Renal pelvis (tissue), 4 donors: ENCODE data around the gene C5. TPM values are rescaled to one million over a fixed set of nuclear protein-coding genes. Genes with fewer than 3 reads are reported as not detected.
A peak's percentile ranks its signal among the peaks of the same experiment; 100 is the strongest.

Experiments used
- DNase-seq: peaks from one replicate; pipeline ENCODE4 v3.0.0-alpha.2; 2013
- polyA plus RNA-seq, 3 donors: library from polyadenylated mRNA; unstranded; fragments of 120-200 nt; gene quantifications; one replicate each; pipeline ENCODE4 v1.2.1, GENCODE V29; 2013; ENCODE audit not compliant: insufficient read length in 3 of 3

The C5 gene
- polyA plus RNA-seq, 3 donors: 11.7 to 17.3 (median 16.1) TPM

DNA sequence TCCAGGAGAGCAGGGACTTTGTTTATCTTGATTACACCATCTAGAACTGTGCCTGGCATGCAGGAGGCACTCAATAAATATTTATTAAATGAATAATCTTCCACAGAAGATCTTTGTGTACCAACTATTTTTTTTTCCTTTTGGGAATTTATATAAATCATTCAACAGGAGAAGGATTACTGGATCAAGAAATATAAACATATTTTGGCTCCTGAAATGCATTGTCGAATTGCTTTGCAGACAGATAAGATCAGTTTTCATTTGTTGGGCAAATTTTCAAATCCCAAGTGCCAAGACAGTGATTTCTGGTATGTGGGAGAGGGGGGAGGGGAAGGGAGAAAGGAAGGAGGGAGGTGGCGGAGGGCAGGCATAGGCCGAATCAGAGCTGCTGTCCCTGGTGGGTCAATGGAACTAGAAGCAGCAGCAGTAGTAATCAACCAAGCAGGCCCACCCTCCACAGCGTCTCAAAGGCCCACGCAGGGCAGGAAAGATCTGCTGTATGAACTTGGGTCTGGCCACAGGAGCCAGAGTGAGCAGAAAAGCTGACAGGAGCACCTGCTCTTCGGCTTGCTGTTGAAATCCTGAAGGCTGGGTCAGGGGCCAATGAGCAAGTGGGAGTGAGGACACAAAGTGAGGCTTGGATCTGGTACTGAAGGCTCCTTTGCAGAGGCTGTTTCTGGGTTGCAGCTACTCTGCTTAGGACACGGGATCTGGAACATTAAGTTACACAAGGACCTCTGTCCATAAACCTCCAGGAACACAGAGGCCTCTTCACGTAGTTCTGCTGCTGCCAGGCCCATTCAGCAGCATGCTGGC lies 107.7 kb downstream of the C5 start:
- DNase-seq: no peak

DNA sequence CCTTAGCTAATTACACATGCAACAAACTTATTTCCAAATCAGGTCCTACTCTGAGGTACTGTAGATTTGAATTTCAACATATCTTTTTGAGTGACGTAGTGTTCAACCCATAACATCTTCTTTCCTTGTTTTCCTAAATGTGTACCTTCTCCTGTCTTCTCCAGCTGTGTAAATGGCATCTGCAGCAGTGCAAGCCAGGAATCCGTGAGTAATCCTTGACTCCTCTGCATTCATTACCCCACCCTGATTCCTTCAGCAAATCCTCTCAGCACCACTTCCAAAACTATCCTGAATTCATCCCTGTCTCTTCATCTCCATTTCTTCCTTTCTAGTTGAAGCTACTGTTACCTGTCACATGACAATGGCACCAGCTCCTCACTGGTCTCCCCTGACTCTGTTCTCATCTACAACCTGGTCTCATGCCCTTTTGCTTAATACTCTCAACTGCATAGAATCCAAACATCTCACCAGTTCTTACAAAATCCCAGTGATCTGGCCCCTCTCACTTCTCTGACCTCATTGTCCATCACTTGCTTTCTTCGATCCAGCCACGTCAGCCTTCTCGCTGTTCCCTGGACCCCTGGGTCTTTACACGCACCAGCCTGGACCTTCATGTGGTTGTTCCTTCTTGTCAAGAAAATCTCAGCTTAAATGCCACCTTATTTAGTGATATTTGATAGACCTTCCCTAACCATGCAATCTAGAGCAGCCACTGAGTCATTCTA lies 108.9 kb downstream of the C5 start:
- no peak for DNase-seq

DNA sequence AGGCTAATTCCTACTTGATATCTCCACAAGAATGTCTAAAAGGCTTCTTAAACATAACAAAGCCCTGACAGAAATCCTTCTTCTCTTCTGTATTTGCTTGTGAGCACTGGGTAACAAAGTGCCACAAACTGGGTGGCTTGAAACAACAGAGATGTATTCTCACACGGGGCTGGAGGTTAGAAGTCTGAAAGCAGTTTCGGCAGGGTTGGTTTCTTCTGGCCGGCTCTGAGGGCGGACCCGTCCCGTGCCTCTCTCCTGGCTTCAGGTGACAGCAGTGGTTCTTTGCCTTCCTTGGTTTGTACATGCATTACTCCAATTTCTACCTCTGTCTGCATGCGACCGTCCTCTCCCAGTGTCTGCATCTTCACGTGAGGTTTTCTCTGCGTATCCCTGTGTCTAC lies 109.5 kb downstream of the C5 start:
- no peak for DNase-seq

DNA sequence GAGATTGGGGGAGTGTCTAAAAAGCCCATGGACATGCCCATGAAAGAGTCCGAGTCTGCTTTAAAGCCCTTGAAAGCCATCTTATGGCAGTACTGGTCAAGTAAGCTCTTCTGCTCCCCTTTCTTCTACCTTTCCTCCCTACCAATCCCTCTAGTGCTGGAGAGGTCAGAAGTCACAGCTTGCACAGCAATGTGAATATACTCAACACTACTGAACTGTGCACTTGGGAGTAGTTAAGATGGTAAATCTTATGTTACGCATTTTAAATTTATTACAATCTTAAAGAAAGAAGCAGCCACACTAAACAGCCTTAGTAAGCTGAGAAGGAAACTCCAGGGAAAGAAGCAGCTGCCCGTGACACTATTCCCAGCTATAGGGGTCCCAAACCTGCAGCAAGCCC lies 111.2 kb downstream of the C5 start:
- peak; percentile 38 for DNase-seq

DNA sequence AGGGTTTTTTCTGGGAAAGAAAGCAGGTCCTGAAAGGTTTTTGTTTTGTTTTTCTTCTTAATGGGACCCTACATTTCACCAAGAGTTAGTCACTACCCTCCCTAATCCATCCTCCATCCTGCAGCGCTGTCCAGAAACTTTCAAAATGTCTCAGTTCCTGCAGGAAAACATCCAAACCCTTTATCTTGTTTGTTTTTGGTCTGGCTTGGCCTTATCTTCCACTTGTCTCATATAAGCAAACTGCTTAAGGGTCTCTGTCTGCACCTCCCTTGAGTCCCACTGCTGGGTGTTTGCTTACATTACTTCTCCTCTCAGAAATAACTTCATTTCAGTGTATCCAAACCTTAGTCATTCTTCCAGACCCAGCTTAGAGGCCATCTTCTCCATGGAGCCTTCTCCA lies 112.5 kb downstream of the C5 start:
- no peak for DNase-seq

DNA sequence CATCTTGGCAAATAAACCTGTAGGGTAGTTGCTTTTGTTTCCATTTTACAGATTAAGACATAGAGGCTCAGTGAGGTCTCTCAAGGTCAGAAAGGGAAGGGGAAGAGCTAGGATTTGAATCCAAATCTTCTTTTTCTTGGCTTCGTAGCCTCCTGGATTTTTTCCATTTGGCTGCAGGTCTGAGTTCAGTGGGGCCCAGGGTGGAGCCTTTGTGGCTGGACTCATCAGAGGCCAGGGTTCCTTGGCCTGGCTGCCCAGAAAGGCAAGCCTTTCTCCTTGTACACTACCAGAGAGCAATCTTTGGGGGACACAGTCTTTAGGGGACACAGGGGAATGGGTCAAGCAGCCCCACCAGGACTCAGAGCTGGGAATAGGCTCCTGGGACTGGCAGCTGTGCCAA lies 112.9 kb downstream of the C5 start:
- no peak for DNase-seq

DNA sequence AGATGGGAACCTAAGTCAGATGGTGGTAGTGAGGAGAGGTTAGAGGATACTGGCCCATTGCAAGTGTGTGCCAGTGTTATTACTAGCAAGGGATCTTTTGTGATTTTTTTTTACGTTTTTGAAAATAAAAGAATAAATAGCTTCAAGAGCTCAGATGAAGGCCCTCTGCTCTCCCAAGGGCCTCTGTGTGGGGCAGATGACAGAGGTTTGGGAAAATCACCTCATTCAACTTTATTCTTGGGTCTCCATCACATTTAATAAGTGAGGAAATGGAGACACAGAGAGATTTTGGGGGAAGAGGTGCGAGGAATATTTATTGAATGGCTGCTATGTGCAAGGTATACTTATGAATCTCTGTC lies 113.3 kb downstream of the C5 start:
- no peak for DNase-seq

DNA sequence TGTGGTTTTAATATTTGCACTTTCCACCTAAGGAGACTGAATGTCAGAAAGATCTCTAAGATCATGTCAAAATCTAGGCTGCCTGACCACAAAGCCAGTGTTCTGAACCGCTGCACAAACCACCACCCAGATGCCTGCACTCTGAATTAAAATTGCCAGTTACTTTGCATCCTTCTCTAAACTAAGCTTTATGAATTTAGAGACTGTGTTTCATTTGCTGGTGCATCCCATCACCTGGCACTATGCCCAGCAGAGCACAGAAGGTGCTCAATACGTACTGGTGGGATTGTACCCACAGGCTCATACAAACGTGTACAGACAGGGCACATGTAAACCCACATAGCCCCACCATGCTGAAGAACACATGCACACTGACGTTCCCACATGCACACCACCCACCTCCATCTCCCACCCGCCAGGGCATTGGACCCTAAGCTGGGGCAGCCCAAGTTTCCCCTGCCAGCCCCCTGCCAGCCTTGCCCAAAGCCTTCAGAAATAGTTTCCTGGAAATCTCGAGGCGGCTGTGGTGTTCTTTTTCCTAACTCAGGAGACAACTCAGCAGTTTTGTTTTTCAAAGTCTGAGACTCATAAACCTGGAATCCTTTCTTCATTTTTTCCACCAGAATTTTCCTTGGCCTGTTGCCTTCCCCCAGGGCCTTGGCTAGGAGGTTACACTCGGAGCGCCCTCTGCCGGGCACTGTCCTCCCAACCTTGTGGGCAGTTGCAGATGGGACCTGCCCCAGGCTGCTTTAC lies 113.9 kb downstream of the C5 start:
- DNase-seq: peak; percentile 82

DNA sequence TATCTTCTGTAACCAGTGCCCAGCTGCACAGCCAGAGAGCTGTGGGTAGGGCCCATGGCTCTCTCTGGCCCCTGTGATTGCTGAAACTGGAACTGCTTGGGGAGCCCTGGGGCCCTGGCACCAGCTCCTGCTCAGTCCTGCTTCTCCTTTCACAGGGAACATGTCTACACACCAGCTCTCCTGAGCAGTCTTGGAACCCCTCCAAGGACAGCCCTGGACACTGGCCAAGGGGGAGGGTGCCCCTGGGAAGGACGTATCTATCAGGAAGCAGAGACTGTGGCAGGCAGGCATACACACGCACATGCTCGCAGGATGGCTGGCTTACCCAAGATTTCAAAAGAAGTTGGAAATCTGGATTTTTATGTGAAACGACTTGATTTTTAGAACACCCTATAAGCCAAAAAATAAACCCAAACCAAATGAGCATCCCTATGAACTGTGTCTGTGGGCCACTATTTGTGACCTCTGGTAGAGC lies 114.7 kb downstream of the C5 start:
- DNase-seq: peak; percentile 61

DNA sequence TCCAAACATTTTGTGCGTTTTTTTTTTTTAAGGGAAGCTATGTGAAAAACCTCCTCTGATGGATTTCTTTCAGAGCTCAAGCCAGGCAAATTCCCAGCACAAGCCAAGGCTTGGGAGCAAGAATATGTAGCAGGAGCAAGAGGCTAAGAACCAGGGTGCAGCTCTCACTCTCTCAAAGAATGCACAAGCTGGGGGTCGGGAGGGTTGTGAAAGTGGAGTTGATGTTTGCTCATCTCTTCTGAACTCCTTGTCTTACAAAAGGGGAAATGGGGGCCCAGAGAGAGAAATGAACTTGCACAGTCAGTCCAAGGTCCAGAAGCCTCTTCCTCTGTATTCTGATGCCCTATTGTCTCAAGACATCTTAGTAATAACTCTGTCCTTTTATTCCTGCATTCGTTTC lies 115.8 kb downstream of the C5 start:
- DNase-seq: no peak

DNA sequence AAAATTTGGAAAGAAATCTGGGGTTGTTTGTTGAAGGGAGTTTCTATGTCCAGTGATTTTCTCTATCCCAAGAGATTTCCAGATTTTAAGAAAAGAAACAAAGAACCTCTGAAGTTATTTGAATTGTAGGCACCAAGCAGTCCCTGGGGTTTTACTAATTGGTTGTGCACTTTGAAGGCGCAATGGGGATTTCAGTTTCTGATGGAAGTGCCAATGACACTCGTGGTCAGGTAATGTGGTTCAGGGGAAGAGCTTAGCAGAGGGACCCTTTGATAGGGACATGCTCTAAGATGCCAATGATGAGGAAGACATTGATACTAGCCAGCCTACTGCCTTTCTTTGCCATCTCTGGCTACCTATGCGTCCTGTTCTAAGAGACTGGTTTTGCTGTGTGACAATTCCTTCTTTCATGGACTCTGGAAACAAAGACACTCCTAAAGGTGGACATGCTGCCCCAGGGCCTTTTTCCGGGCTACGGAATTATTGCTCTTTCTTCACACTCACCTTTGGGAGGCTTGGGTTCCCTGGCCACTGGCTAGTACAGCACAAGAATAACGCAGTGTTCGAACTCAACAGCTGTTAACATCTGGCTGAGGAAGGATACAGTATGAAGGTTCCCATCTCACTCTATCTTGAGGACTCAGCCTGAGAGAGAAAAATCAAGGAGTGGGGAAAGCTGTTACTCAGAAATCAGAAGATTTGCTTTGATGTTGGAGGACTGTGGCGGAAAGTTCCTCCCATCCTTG lies 116.6 kb downstream of the C5 start:
- DNase-seq: no peak

DNA sequence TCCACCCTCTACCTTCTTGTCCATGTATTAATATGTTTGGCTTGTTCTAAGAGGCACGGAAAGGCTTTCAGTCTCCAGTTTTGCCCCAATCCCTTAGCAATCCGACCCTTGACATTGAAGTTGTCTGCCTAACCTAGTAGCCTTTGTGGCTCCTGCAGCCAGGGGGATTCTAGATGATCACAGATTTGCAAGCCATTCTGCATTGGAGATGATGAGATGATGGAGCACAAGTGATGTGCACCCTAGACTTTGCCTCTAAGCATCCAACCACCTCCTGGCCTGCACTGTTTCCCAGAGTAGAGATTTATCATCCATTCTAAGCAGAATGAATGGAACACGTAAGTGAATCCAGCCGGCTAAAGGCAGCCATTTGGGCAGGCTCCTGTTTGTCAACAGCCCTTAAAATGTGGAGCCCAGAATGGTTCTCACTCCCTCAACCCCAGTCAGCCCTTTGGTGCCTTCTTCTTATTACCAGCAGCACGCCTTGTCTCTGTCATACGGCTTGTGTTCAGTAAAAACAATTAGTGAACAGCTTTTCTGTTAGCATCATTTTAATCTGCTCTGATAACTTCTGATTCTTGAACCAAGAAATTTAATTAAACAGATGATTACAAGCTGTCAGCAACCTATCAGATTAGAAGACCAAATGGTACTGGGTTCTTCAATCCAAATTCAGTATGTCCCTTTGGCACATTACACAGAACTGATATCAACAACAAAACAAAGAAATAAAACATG lies 117.8 kb downstream of the C5 start:
- DNase-seq: no peak

DNA sequence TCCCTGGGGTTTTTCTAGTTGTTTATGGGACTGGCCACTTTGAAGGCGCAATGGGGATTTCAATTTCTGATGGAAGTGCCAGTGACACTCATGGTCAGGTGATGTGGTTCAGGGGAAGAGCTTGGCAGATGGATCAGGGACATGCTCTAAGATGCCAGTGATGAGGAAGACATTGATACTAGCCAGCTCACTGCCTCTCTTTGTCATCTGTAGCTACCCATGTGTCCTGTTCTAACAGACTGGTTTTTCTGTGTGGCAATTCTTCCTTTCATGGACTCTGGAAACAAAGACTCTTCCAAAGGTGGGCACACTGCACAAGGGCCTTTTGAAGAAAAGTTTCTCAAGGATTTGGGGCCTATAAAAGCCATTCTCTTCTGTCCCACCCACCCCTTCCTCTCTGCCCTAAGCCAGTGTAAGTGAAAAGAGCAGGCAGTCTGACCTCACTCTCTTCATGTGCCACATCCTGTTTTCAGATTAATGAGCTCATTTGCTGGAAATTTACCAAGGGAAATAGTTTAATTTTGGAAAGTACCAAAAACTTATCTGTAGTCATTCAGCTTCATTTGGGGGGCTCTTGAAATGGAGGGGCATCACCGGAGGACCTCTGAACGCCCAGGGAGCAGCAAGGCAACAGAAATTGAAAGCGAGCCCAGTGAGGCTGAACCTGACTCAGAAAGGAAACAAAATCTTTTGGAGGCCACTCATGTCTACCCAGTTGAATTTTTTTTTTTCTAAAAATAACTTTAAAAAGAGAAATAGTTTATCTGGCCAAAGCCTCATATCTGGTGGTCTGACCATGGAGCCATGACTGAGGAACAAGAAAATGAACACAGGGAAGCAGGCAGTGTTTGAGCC lies 118.6 kb downstream of the C5 start:
- DNase-seq: peak; percentile 39

DNA sequence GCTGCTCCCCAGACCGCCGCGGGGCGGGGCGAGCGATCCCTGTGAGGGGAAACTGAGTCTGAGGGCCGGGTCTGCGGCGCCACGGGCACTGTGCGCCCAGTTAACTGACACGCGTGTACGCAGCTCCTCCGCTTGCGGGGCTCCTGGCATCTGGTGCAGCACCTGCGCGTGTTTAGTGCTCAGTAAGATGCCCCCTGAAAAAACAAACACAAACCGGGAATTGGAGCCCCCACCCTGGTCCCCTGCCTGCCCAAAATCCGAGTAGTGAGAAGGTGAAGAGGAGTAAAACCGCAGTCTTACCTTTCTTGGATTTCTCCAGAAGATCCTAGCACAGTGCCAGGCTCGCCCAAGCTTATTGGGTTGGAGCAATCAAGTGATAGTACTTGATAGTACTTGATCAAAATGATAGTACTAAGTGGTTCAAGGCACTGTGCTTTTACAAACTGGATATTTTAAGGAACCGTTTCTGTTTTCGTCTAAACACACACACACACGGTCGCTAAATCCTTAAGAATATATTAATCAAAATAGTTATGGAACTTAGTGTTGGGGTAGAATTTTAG lies 120.8 kb downstream of the C5 start:
- DNase-seq: no peak

DNA sequence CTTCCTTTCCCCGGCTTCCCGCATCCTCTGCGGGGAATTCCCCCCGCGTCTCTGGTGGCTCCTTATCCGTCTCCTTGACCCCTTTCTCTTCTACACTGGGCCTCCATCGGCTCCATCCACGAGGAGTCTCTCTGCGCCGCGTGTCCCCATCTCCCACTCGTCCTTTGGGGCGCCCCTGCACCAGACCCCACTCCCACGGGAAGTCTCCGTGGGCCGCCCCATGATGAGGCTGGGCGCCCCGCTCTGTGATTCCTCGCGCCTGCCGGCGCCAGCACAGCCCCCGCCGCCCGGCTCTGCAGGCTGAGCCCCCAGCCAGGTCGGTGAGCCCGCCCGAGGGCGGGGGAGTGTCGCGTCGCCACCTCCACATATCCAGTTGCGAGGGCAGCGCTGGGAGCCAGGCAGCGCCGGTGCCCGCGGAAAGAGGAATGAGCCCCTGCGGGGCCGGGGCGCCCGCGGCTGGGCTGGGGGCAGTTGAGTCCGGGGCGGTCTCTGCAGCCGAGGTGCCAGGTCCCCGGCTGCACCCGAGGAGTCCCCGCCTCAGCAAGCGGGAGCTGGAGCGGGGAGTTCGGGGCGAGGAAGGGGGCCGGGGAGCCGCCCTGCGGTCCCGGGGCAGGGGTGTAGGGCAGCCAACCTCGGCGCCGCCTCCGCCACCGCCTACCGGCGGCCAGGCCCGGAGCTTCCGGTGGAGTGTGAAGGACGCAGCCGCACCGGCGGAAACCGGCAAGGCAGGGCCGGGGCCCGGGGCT lies 121.4 kb downstream of the C5 start:
- peak; percentile 69 for DNase-seq

DNA sequence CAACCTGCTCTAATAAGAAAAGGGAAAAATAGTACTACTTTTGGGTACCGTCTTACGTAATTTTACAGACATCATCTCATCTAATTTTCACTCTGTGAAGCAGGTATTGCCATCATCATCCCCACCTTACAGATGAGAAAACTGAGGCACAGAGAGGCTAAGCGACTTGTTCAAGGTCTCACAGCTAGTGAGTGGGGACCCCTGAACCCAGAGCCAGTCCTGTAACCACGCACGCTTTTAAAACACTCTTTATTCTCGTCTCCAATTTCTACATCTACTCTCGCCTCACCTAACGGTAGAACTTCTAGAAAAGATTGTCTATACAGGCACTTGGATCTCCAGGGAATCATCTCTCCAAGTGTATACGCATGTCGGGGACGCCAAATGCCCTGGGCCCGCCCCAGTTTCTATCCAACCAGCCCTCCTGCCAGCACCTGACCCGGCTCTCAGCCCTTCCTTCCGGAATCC lies 122.0 kb downstream of the C5 start:
- DNase-seq: no peak

DNA sequence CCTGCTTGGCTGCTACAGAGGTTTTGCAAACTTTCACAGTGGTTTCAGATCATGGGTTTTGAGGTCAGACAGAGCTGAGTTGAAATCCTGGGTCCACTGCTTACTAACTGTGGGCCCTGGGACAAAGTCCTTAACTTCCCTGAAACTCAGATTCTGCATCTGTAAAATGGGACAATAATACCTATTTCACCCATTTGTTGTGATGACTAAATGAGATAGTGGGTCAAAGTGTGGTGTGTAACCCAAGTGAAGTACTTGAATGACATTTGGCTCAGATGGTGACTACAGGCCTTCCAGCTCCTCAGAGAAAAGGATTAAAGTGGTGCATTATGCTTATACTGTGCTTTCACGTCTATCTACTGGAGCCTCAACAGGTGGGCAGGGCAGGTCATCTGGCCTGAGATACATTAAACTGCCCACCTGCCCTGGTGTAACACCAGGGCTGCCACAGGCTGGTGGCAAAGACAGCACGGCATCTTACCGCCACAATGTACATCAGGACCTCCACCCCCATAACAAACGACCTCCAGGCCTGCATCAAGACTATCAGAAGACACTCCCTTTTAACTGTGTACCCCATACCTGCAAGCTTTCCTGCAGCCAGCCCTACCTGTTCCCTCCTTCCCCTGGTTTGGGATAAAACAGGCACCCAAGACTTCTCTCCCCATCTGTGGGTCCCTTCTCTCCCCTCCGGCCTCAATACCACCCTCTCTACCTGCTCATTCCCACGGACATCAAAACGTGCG lies 122.6 kb downstream of the C5 start:
- DNase-seq: no peak

DNA sequence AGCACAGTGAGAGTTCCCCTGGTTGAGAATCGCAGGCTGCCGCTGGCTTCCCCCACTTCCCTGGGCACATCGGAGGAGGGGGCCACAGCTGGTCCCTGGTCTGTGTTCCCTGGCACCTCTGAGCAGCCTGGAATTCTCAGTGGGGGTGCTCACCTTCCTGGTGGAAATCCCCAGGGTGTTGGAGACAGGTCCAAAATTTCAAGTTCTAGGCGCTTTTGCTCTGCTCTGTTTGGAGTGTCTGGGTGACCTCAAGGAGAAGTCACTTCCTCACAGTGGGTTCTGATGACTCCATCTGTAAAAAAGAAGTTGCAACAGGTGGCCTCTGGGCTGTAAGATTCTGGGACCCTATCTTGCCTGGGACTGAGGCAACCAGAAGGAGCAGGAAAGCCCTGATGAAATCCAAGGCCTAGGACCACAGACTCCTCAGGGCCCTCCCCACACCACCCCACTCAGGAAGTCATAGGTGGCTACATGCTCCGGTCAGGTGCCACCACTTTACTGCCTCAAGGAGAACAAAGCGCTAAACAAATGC lies 123.6 kb downstream of the C5 start, which contains the start of gene TRAF1:
Gene TRAF1, minus strand, starts transcription at position 400 of the 532 bp plus-strand sequence. CDS start 721 bp downstream, outside the sequence.
- no peak for DNase-seq
